A549 (cell line): ENCODE results near the gene DIP2C.

Source experiments
- CBX8 ChIP-seq: fragments of 200-600 bp; sonication (generic); IDR thresholded peaks from 2 replicates; pipeline ENCODE4 v1.6.1; 2016
- MYC ChIP-seq: IDR thresholded peaks from 2 replicates; pipeline ENCODE4 v1.6.1; 2012; ENCODE audit warnings: mild to moderate bottlenecking, inconsistent platforms, low read length, improper control_type of control experiment, borderline replicate concordance
- NR3C1 ChIP-seq: fragments of >200 bp; sonication (Bioruptor Twin); formaldehyde crosslinking; IDR thresholded peaks from 3 replicates; pipeline ENCODE4 v1.6.1; 2017
- TF ChIP-seq, protein P1 (sequence below): fragments of >200 bp; sonication (Bioruptor Twin); formaldehyde crosslinking; IDR thresholded peaks from 3 replicates; pipeline ENCODE4 v1.5.1; 2016

DNA sequence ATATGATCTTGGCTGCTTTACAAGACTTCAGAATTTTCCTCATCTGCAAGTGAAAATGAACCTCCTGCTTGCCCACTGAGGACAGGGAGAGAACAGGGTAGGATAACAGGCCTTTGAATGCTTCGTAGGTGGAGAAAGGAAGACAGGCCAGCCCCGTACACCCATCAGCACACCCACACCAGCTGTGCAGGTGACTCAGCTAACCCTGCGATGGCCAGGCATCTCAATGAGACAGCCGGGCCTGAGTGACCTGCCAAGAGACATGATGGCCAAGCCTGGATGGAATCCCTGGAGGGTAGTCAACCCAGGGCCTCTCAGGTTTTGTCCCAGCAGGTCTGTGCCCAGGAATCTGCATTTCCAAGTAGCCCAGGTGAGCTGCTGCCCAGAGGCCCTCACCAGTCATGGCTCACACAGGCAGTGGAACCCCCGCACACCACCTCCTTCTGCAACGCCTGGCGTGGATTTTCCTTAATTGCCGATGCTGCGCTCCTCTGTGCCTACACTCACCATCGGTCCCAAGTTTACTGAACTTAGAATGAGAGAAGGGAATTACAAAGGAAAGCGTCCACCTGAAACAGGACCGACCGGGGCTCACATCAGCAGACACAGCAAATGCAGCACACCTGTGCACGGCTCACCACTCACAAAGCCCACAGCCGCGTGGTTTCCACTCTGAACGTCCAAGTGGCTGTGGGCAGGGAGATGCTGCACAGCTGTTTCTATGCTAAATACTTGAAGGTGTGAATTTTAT, 163.7 kb downstream of the DIP2C start:
- TF ChIP-seq NR3C1 (no peak), MYC (no peak), CBX8 (no peak)
- TF ChIP-seq, protein P1, sequence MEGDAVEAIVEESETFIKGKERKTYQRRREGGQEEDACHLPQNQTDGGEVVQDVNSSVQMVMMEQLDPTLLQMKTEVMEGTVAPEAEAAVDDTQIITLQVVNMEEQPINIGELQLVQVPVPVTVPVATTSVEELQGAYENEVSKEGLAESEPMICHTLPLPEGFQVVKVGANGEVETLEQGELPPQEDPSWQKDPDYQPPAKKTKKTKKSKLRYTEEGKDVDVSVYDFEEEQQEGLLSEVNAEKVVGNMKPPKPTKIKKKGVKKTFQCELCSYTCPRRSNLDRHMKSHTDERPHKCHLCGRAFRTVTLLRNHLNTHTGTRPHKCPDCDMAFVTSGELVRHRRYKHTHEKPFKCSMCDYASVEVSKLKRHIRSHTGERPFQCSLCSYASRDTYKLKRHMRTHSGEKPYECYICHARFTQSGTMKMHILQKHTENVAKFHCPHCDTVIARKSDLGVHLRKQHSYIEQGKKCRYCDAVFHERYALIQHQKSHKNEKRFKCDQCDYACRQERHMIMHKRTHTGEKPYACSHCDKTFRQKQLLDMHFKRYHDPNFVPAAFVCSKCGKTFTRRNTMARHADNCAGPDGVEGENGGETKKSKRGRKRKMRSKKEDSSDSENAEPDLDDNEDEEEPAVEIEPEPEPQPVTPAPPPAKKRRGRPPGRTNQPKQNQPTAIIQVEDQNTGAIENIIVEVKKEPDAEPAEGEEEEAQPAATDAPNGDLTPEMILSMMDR = no peak
